ENCODE measurements around the gene PARD6B. TPM values are rescaled to one million over a fixed set of nuclear protein-coding genes. Genes with fewer than 3 reads are reported as not detected.

Gene PARD6B
- total and polyA plus RNA-seq, 2 of the 13 experiments (the other 11 are each of a cell fraction or from before 2014, with no cell fraction given) = 6.9 to 22.2 TPM

DNA sequence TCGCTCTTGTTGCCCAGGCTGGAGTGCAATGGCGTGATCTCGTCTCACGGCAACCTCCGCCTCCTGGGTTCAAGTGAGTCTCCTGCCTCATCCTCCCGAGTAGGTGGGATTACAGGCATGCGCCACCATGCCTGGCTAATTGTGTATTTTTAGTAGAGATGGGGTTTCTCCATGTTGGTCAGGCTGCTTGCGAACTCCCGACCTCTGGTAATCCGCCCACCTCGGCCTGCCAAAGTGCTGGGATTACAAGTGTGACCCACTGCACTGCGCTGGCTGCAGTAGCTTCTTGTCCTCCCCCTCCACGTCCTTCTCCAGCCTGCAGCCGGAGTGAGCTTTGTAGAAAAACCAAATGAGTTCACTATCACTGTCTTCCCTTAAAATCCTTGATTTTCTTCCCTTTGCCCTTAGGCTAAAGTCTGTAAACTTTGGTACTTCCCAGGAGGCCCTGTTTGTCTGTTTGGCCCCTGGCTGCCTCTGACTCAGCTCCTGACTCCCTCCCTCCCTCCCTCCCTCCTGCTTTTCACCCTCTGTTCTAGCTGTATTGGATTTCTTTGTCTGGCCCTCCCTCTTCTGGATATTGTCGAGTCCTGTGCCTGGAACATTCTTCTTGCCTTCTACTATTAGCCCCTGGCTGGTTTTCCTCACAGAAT lies 12.9 kb downstream of the PARD6B start (continued):
- TF ChIP-seq ASH2L (IDR thresholded peaks at IDR 0.05; ENCODE audit: insufficient read length, low read depth, low read length) (peak; percentile 83), ZNF20 (CRISPR knock-in tag; IDR thresholded peaks at IDR 0.05) (no peak), ZNF235 (CRISPR knock-in tag; IDR thresholded peaks at IDR 0.05; ENCODE audit: borderline replicate concordance) (no peak), TBP (CRISPR knock-in tag; IDR thresholded peaks at IDR 0.05) (no peak), TBX3 (IDR thresholded peaks at IDR 0.05; ENCODE audit: borderline replicate concordance) (peak; percentile 37; the same call in 1 of the 2 replicates), MAFF (IDR thresholded peaks at IDR 0.05; ENCODE audit: low read depth, low read length) (peak; percentile 22; the same call in 1 of the 2 replicates), U2AF2 (IDR thresholded peaks at IDR 0.05; ENCODE audit: low read depth, low read length) (no peak), MXD3 (CRISPR knock-in tag; IDR thresholded peaks at IDR 0.05) (no peak; the same call in 1 of the 2 replicates), ZNF788 (CRISPR knock-in tag; IDR thresholded peaks at IDR 0.05; ENCODE audit: borderline replicate concordance) (peak; percentile 93; the same call in 1 of the 2 replicates), SMAD1 (CRISPR knock-in tag; IDR thresholded peaks at IDR 0.05; ENCODE audit: borderline replicate concordance, low read depth) (peak; percentile 66; the same call in 1 of the 2 replicates), SNRNP70 (IDR thresholded peaks at IDR 0.05; ENCODE audit: low read depth, low read length) (no peak), ZFP90 (CRISPR knock-in tag; IDR thresholded peaks at IDR 0.05; ENCODE audit: borderline replicate concordance) (no peak; the same call in 1 of the 2 replicates), KDM4B (CRISPR knock-in tag; IDR thresholded peaks at IDR 0.05) (peak; percentile 59), KLF12 (CRISPR knock-in tag; IDR thresholded peaks at IDR 0.05; ENCODE audit: borderline replicate concordance) (0 out of 2 replicates have a peak, but pooled peaks have one; percentile 58), ZNF256 (CRISPR knock-in tag; conservative IDR thresholded peaks at IDR 0.05) (no peak), ZIK1 (CRISPR knock-in tag; IDR thresholded peaks at IDR 0.05; ENCODE audit: borderline replicate concordance, low read depth) (no peak), MTF2 (CRISPR knock-in tag; IDR thresholded peaks at IDR 0.05; ENCODE audit: borderline replicate concordance) (no peak), FOXA3 (CRISPR knock-in tag; IDR thresholded peaks at IDR 0.05) (peak; percentile 86), ZNF816 (CRISPR knock-in tag; IDR thresholded peaks at IDR 0.05; ENCODE audit: borderline replicate concordance) (no peak; the same call in 1 of the 2 replicates), SMARCC2 (IDR thresholded peaks at IDR 0.05) (no peak), ZC3H13 (CRISPR knock-in tag; IDR thresholded peaks at IDR 0.05) (no peak), GFI1 (CRISPR knock-in tag; IDR thresholded peaks at IDR 0.05; ENCODE audit: borderline replicate concordance) (peak; percentile 94), BORCS8-MEF2B (CRISPR knock-in tag; IDR thresholded peaks at IDR 0.05) (peak; percentile 72; the same call in 1 of the 2 replicates)
- TF ChIP-seq, protein P1, sequence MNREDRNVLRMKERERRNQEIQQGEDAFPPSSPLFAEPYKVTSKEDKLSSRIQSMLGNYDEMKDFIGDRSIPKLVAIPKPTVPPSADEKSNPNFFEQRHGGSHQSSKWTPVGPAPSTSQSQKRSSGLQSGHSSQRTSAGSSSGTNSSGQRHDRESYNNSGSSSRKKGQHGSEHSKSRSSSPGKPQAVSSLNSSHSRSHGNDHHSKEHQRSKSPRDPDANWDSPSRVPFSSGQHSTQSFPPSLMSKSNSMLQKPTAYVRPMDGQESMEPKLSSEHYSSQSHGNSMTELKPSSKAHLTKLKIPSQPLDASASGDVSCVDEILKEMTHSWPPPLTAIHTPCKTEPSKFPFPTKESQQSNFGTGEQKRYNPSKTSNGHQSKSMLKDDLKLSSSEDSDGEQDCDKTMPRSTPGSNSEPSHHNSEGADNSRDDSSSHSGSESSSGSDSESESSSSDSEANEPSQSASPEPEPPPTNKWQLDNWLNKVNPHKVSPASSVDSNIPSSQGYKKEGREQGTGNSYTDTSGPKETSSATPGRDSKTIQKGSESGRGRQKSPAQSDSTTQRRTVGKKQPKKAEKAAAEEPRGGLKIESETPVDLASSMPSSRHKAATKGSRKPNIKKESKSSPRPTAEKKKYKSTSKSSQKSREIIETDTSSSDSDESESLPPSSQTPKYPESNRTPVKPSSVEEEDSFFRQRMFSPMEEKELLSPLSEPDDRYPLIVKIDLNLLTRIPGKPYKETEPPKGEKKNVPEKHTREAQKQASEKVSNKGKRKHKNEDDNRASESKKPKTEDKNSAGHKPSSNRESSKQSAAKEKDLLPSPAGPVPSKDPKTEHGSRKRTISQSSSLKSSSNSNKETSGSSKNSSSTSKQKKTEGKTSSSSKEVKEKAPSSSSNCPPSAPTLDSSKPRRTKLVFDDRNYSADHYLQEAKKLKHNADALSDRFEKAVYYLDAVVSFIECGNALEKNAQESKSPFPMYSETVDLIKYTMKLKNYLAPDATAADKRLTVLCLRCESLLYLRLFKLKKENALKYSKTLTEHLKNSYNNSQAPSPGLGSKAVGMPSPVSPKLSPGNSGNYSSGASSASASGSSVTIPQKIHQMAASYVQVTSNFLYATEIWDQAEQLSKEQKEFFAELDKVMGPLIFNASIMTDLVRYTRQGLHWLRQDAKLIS (CRISPR knock-in tag; IDR thresholded peaks at IDR 0.05) = no peak
- TF ChIP-seq, protein P2, sequence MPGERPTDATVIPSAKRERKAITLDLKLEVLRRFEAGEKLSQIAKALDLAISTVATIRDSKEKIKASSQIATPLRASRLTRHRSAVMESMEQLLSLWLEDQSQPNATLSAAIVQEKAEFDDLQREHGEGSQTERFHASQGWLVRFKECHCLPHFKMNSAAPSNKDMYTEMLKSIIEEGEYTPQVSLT (CRISPR knock-in tag; IDR thresholded peaks at IDR 0.05; ENCODE audit: borderline replicate concordance, low read depth) = 0 out of 2 replicates have a peak, but pooled peaks have one; percentile 2

All from HepG2 (cell line).